ENCODE results near the gene CCL16. TPM values are rescaled to one million over a fixed set of nuclear protein-coding genes. Genes with fewer than 3 reads are reported as not detected.
A peak's percentile ranks its signal among the peaks of the same experiment; 100 is the strongest.

Gene CCL16
- total and polyA plus RNA-seq, 12 donors = 0.03 to 0.88 TPM; not detected in 10

- Histone ChIP-seq H3K4me1 (peaks cover 0 to 33% (median 12%) of the 10 kb centered on the region in 9 donors), H3K27me3 (peaks cover 0 to 22% (median 6%) of the 10 kb centered on the region in 7 donors), H3K27ac (no peak within 1 kb of the TSS), H3K36me3 (no peaks in the 10 kb centered on the region), H3K4me3 (peak within 1 kb of the TSS in 9 of 10 donors; percentile 12 to 53 (median 42)), H3K9me3 (no peaks in the 10 kb centered on the region)
- TF ChIP-seq CTCF (IDR thresholded peaks at IDR 0.05) = no peak
- 2 to 4% methylated on average over 35 of the region's 35 CpGs for WGBS, 2 donors
- DNase-seq (peak; percentile 49 to 65), ATAC-seq (peak; percentile 57 to 94 (median 85))
- intact Hi-C loops (cut with DNase I) = loop anchor here in 1 of 10 donors (10.0 kb wide), 1 partner anchor 54 kb away; the partner anchor contains the start of genes CCL14 and CCL16
Measured at GRCh38 chr17:35930211-35931065, 50.9 kb downstream of the CCL16 start, which contains the start of gene RDM1. Gene RDM1 (minus strand): TSS chr17:35930773. CDS start chr17:35930727, 46 bp downstream.

- Histone ChIP-seq H3K9me3 (no peaks in the 10 kb centered on the region), H3K36me3 (no peaks in the 10 kb centered on the region), H3K27me3 (peaks cover 0 to 26% (median 12%) of the 10 kb centered on the region in 7 donors), H3K27ac (no peak overlapping the region), H3K4me3 (no peak overlapping the region), H3K4me1 (peaks cover 0 to 31% (median 12%) of the 10 kb centered on the region in 9 donors)
- TF ChIP-seq CTCF (IDR thresholded peaks at IDR 0.05) = no peak
- DNase-seq (no peak), ATAC-seq (no peak)
- intact Hi-C loops (cut with DNase I) = no loop called here
Measured at GRCh38 chr17:35927714-35928113, 53.6 kb downstream of the CCL16 start.

Other genes with a start within 250 kb of the CCL16 start
- gene RASL10B, start 249.9 kb downstream of the CCL16 start, total RNA-seq = 10 to 100 TPM in 9 of 10 donors, 1 to 10 TPM in 1; 9.0 to 26.2 (median 11.9) TPM
- 1 to 10 TPM; 3.9 to 6.9 TPM for gene RASL10B, start 249.9 kb downstream of the CCL16 start, polyA plus RNA-seq
- gene GAS2L2, start 228.3 kb downstream of the CCL16 start, total RNA-seq = under 1 TPM in 6 of 10 donors, not detected in 4; 0.09 to 0.89 (median 0.14) TPM
- under 1 TPM; 0.03 to 0.15 TPM for gene GAS2L2, start 228.3 kb downstream of the CCL16 start, polyA plus RNA-seq
- gene C17orf50, start 220.6 kb downstream of the CCL16 start, total RNA-seq = not detected
- gene C17orf50, start 220.6 kb downstream of the CCL16 start, polyA plus RNA-seq = not detected
- 1 to 10 TPM; 1.4 to 3.4 (median 1.9) TPM for gene MMP28, start 185.9 kb downstream of the CCL16 start, total RNA-seq
- 1 to 10 TPM; 5.4 to 7.4 TPM for gene MMP28, start 185.9 kb downstream of the CCL16 start, polyA plus RNA-seq
- gene TAF15, start 172.0 kb downstream of the CCL16 start, total RNA-seq = 100 to 1,000 TPM; 102 to 158 (median 135) TPM
- 10 to 100 TPM; 56.1 to 72.2 TPM for gene TAF15, start 172.0 kb downstream of the CCL16 start, polyA plus RNA-seq
- not detected for gene HEATR9, start 112.6 kb downstream of the CCL16 start, total RNA-seq
- not detected for gene HEATR9, start 112.6 kb downstream of the CCL16 start, polyA plus RNA-seq
- 10 to 100 TPM in 1 of 10 donors, 1 to 10 TPM in 6, under 1 TPM in 3; 0.47 to 29.8 (median 1.3) TPM for gene CCL5, start 101.1 kb downstream of the CCL16 start, total RNA-seq
- gene CCL5, start 101.1 kb downstream of the CCL16 start, polyA plus RNA-seq = 1 to 10 TPM; 1.5 to 1.8 TPM
- gene RDM1, start 50.7 kb downstream of the CCL16 start, total RNA-seq = 1 to 10 TPM in 1 of 10 donors, under 1 TPM in 1, not detected in 8; 0.46 to 1.3 TPM
- not detected for gene RDM1, start 50.7 kb downstream of the CCL16 start, polyA plus RNA-seq
- not detected for gene LYZL6, start 37.8 kb downstream of the CCL16 start, total RNA-seq
- gene LYZL6, start 37.8 kb downstream of the CCL16 start, polyA plus RNA-seq = not detected
- gene CCL14, start 5.2 kb upstream of the CCL16 start, total RNA-seq = 10 to 100 TPM in 2 of 10 donors, 1 to 10 TPM in 8; 1.0 to 16.4 (median 5.1) TPM
- gene CCL14, start 5.2 kb upstream of the CCL16 start, polyA plus RNA-seq = 10 to 100 TPM; 28.6 to 77.3 TPM
- gene CCL15, start 20.1 kb upstream of the CCL16 start, total RNA-seq = not detected
- gene CCL15, start 20.1 kb upstream of the CCL16 start, polyA plus RNA-seq = not detected
- gene CCL23, start 36.5 kb upstream of the CCL16 start, total RNA-seq = 1 to 10 TPM in 1 of 10 donors, not detected in 9; 1.6 TPM
- 1 to 10 TPM in 1 of 2 donors, under 1 TPM in 1; 0.38 to 1.5 TPM for gene CCL23, start 36.5 kb upstream of the CCL16 start, polyA plus RNA-seq
- gene CCL18, start 82.8 kb upstream of the CCL16 start, total RNA-seq = 10 to 100 TPM in 1 of 10 donors, 1 to 10 TPM in 7, under 1 TPM in 1, not detected in 1; 0.83 to 21.0 (median 2.0) TPM
- 1 to 10 TPM in 1 of 2 donors, under 1 TPM in 1; 0.97 to 1.0 TPM for gene CCL18, start 82.8 kb upstream of the CCL16 start, polyA plus RNA-seq
- 10 to 100 TPM in 2 of 10 donors, under 1 TPM in 5, not detected in 3; 0.24 to 12.3 (median 0.52) TPM for gene CCL3, start 108.6 kb upstream of the CCL16 start, total RNA-seq
- gene CCL3, start 108.6 kb upstream of the CCL16 start, polyA plus RNA-seq = under 1 TPM in 1 of 2 donors, not detected in 1; 0.83 TPM
- gene CCL4, start 122.3 kb upstream of the CCL16 start, total RNA-seq = 10 to 100 TPM in 2 of 10 donors, under 1 TPM in 8; 0.32 to 18.2 (median 0.74) TPM
- 1 to 10 TPM in 1 of 2 donors, under 1 TPM in 1; 0.80 to 1.0 TPM for gene CCL4, start 122.3 kb upstream of the CCL16 start, polyA plus RNA-seq
- gene TBC1D3B, start 195.1 kb upstream of the CCL16 start, total RNA-seq = 1 to 10 TPM in 9 of 10 donors, under 1 TPM in 1; 0.94 to 2.9 (median 1.7) TPM
- gene TBC1D3B, start 195.1 kb upstream of the CCL16 start, polyA plus RNA-seq = 1 to 10 TPM in 1 of 2 donors, under 1 TPM in 1; 0.42 to 5.9 TPM
- gene CCL3L1, start 215.3 kb upstream of the CCL16 start, total RNA-seq = 1 to 10 TPM in 1 of 10 donors, under 1 TPM in 3, not detected in 6; 0.31 to 7.5 (median 0.92) TPM
- gene CCL3L1, start 215.3 kb upstream of the CCL16 start, polyA plus RNA-seq = under 1 TPM in 1 of 2 donors, not detected in 1; 0.10 TPM
- gene CCL4L2, start 229.6 kb upstream of the CCL16 start, total RNA-seq = 10 to 100 TPM in 1 of 10 donors, 1 to 10 TPM in 1, under 1 TPM in 2, not detected in 6; 0.62 to 17.1 (median 1.0) TPM
- gene CCL4L2, start 229.6 kb upstream of the CCL16 start, polyA plus RNA-seq = under 1 TPM in 1 of 2 donors, not detected in 1; 0.12 TPM